22Rv1 (cell line): Measurements from ENCODE around the gene NOS1AP.

Experiments
- ZFX ChIP-seq: fragments of 450-650 bp; IDR thresholded peaks from 2 replicates; pipeline ENCODE4 v1.6.1; 2017; ENCODE audit warnings: antibody characterized with exemption, borderline replicate concordance
- TF ChIP-seq, protein P1 (sequence below): fragments of 450-650 bp; IDR thresholded peaks from 2 replicates; pipeline ENCODE4 v1.5.1; 2017; ENCODE audit warnings: mild to moderate bottlenecking

GRCh38 chr1:162021124-162021523 lies 48.4 kb upstream of the NOS1AP start:
- TF ChIP-seq, protein P1, sequence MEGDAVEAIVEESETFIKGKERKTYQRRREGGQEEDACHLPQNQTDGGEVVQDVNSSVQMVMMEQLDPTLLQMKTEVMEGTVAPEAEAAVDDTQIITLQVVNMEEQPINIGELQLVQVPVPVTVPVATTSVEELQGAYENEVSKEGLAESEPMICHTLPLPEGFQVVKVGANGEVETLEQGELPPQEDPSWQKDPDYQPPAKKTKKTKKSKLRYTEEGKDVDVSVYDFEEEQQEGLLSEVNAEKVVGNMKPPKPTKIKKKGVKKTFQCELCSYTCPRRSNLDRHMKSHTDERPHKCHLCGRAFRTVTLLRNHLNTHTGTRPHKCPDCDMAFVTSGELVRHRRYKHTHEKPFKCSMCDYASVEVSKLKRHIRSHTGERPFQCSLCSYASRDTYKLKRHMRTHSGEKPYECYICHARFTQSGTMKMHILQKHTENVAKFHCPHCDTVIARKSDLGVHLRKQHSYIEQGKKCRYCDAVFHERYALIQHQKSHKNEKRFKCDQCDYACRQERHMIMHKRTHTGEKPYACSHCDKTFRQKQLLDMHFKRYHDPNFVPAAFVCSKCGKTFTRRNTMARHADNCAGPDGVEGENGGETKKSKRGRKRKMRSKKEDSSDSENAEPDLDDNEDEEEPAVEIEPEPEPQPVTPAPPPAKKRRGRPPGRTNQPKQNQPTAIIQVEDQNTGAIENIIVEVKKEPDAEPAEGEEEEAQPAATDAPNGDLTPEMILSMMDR = no peak
- TF ChIP-seq ZFX = no peak
